ENCODE measurements around the gene CELA2A. TPM values are rescaled to one million over a fixed set of nuclear protein-coding genes. Genes with fewer than 3 reads are reported as not detected.
"Not testable (repeated sequence)": the region's sequence is repeated elsewhere in the genome, so short reads cannot be mapped to it uniquely, and the experiment has no call there.

The CELA2A gene
- total and polyA plus RNA-seq, 4 experiments from 2014 or later = not detected

GRCh38 chr1:15434739-15435138 lies 21.8 kb upstream of the CELA2A start:
- H3K4me3 Mint-ChIP-seq; H3K27me3 Mint-ChIP-seq; intact Hi-C loops (cut with micrococcal nuclease); H3K36me3 Mint-ChIP-seq; H3K4me1 Mint-ChIP-seq; DNase-seq; POLR2A ChIA-PET (ENCODE audit: partially characterized antibody); H3K27ac ChIP-seq (ENCODE audit: low read depth, low read length); H3K27me3 ChIP-seq (ENCODE audit: insufficient read depth, low read length); H3K4me3 ChIP-seq (ENCODE audit: low read length in 2 of 2); H3K9me3 Mint-ChIP-seq; H3K9me3 ChIP-seq (ENCODE audit: control insufficient read depth in 1 of 2, low read length in 2 of 2); H3K4me1 ChIP-seq (ENCODE audit: insufficient read depth, low read length); H3K36me3 ChIP-seq (ENCODE audit: insufficient read depth, low read length): not testable (repeated sequence)
- CTCF ChIA-PET (ENCODE audit: partially characterized antibody) = interaction anchor here (1.0 to 14.3 kb wide), 2 partner anchors 10 to 112 kb away, joined by 3 to 274 read pairs; no protein-coding TSS in a partner anchor
- peak overlapping the region in 1 of 7 donors; percentile 66 for H3K27ac Mint-ChIP-seq

GRCh38 chr1:15435239-15436077 lies 21.1 kb upstream of the CELA2A start:
- Mint-ChIP-seq H3K4me1 (no peaks in the 10 kb centered on the region), H3K4me3 (no peak overlapping the region), H3K36me3 (peaks cover 0 to 2% of the 10 kb centered on the region in 2 donors), H3K9me3 (no peaks in the 10 kb centered on the region), H3K27me3 (no peaks in the 10 kb centered on the region), H3K27ac (peak overlapping the region in 2 of 7 donors; percentile 8 to 66)
- Histone ChIP-seq H3K27me3 (ENCODE audit: insufficient read depth, low read length) (no peaks in the 10 kb centered on the region), H3K9me3 (ENCODE audit: control insufficient read depth in 1 of 2, low read length in 2 of 2) (no peaks in the 10 kb centered on the region), H3K4me3 (ENCODE audit: low read length in 2 of 2) (no peak overlapping the region), H3K4me1 (ENCODE audit: insufficient read depth, low read length) (no peaks in the 10 kb centered on the region), H3K36me3 (ENCODE audit: insufficient read depth, low read length) (no peaks in the 10 kb centered on the region), H3K27ac (ENCODE audit: low read depth, low read length) (no peak overlapping the region)
- ChIA-PET CTCF (ENCODE audit: partially characterized antibody) (interaction anchor here (14.3 kb wide), 1 partner anchor 113 kb away, joined by 274 read pairs; no protein-coding TSS in a partner anchor), POLR2A (ENCODE audit: partially characterized antibody) (no interaction called here)
- no peak for DNase-seq
- intact Hi-C loops (cut with micrococcal nuclease) = no loop called here

- Histone ChIP-seq H3K4me1 (ENCODE audit: insufficient read depth, low read length) (no peaks in the 10 kb centered on the region), H3K36me3 (ENCODE audit: insufficient read depth, low read length) (no peaks in the 10 kb centered on the region), H3K9me3 (ENCODE audit: control insufficient read depth in 1 of 2, low read length in 2 of 2) (no peaks in the 10 kb centered on the region), H3K27me3 (ENCODE audit: insufficient read depth, low read length) (no peaks in the 10 kb centered on the region), H3K4me3 (ENCODE audit: low read length in 2 of 2) (no peak overlapping the region), H3K27ac (ENCODE audit: low read depth, low read length) (no peak overlapping the region)
- peaks cover 0 to 2% of the 10 kb centered on the region in 2 donors for H3K36me3 Mint-ChIP-seq
- H3K9me3 Mint-ChIP-seq = no peaks in the 10 kb centered on the region
- ChIA-PET CTCF (ENCODE audit: partially characterized antibody) (interaction anchor here (14.3 kb wide), 1 partner anchor 115 kb away, joined by 274 read pairs; no protein-coding TSS in a partner anchor), POLR2A (ENCODE audit: partially characterized antibody) (no interaction called here)
- no peak overlapping the region for H3K27ac Mint-ChIP-seq
- no peak for DNase-seq
- no peaks in the 10 kb centered on the region for H3K27me3 Mint-ChIP-seq
- no peak overlapping the region for H3K4me3 Mint-ChIP-seq
- H3K4me1 Mint-ChIP-seq = no peaks in the 10 kb centered on the region
- intact Hi-C loops (cut with micrococcal nuclease) = no loop called here
Measured at GRCh38 chr1:15436881-15437442, 19.6 kb upstream of the CELA2A start.

- H3K27ac ChIP-seq (ENCODE audit: low read depth, low read length) = no peak overlapping the region
- peaks cover 0 to 1% of the 10 kb centered on the region in 2 donors for H3K27me3 Mint-ChIP-seq
- no peaks in the 10 kb centered on the region for H3K36me3 ChIP-seq (ENCODE audit: insufficient read depth, low read length)
- no peak overlapping the region for H3K27ac Mint-ChIP-seq
- no peaks in the 10 kb centered on the region for H3K27me3 ChIP-seq (ENCODE audit: insufficient read depth, low read length)
- no peaks in the 10 kb centered on the region for H3K36me3 Mint-ChIP-seq
- ChIA-PET POLR2A (ENCODE audit: partially characterized antibody) (no interaction called here), CTCF (ENCODE audit: partially characterized antibody) (no interaction called here)
- intact Hi-C loops (cut with micrococcal nuclease) = no loop called here
- no peaks in the 10 kb centered on the region for H3K4me1 ChIP-seq (ENCODE audit: insufficient read depth, low read length)
- no peak overlapping the region for H3K4me3 ChIP-seq (ENCODE audit: low read length in 2 of 2)
- H3K9me3 Mint-ChIP-seq = no peaks in the 10 kb centered on the region
- H3K9me3 ChIP-seq (ENCODE audit: control insufficient read depth in 1 of 2, low read length in 2 of 2) = no peaks in the 10 kb centered on the region
- DNase-seq = no peak
- no peaks in the 10 kb centered on the region for H3K4me1 Mint-ChIP-seq
- H3K4me3 Mint-ChIP-seq = no peak overlapping the region
Measured at GRCh38 chr1:15439325-15439724, 17.2 kb upstream of the CELA2A start.

- H3K27me3 ChIP-seq (ENCODE audit: insufficient read depth, low read length) = no peaks in the 10 kb centered on the region
- Mint-ChIP-seq H3K27me3 (peaks cover 0 to 5% of the 10 kb centered on the region in 2 donors), H3K4me1 (no peaks in the 10 kb centered on the region), H3K27ac (no peak overlapping the region), H3K36me3 (no peaks in the 10 kb centered on the region), H3K9me3 (no peaks in the 10 kb centered on the region), H3K4me3 (peak overlapping the region in 1 of 8 donors; percentile 4)
- no peak overlapping the region for H3K4me3 ChIP-seq (ENCODE audit: low read length in 2 of 2)
- no peaks in the 10 kb centered on the region for H3K4me1 ChIP-seq (ENCODE audit: insufficient read depth, low read length)
- ChIA-PET CTCF (ENCODE audit: partially characterized antibody) (no interaction called here), POLR2A (ENCODE audit: partially characterized antibody) (no interaction called here)
- no peak for DNase-seq
- intact Hi-C loops (cut with micrococcal nuclease) = no loop called here
- no peak overlapping the region for H3K27ac ChIP-seq (ENCODE audit: low read depth, low read length)
- H3K9me3 ChIP-seq (ENCODE audit: control insufficient read depth in 1 of 2, low read length in 2 of 2) = no peaks in the 10 kb centered on the region
- H3K36me3 ChIP-seq (ENCODE audit: insufficient read depth, low read length) = no peaks in the 10 kb centered on the region
Measured at GRCh38 chr1:15440357-15440756, 16.2 kb upstream of the CELA2A start.

GRCh38 chr1:15441247-15441646 lies 15.3 kb upstream of the CELA2A start:
- Mint-ChIP-seq H3K27me3 (peaks cover 0 to 5% of the 10 kb centered on the region in 2 donors), H3K9me3 (no peaks in the 10 kb centered on the region), H3K27ac (peak overlapping the region in 1 of 7 donors; percentile 42), H3K36me3 (no peaks in the 10 kb centered on the region), H3K4me3 (no peak overlapping the region), H3K4me1 (peaks cover 0 to 4% (median under 1%) of the 10 kb centered on the region in 4 donors)
- ChIA-PET CTCF (ENCODE audit: partially characterized antibody) (interaction anchor here (0.7 to 1.6 kb wide), 2 partner anchors 10 to 118 kb away, joined by 3 to 6 read pairs; no protein-coding TSS in a partner anchor), POLR2A (ENCODE audit: partially characterized antibody) (no interaction called here)
- Histone ChIP-seq H3K4me1 (ENCODE audit: insufficient read depth, low read length) (no peaks in the 10 kb centered on the region), H3K9me3 (ENCODE audit: control insufficient read depth in 1 of 2, low read length in 2 of 2) (no peaks in the 10 kb centered on the region), H3K4me3 (ENCODE audit: low read length in 2 of 2) (no peak overlapping the region), H3K27ac (ENCODE audit: low read depth, low read length) (no peak overlapping the region), H3K36me3 (ENCODE audit: insufficient read depth, low read length) (no peaks in the 10 kb centered on the region), H3K27me3 (ENCODE audit: insufficient read depth, low read length) (no peaks in the 10 kb centered on the region)
- no peak for DNase-seq
- intact Hi-C loops (cut with micrococcal nuclease) = no loop called here

GRCh38 chr1:15442119-15442518 lies 14.4 kb upstream of the CELA2A start:
- H3K27me3 Mint-ChIP-seq = peaks cover 0 to 5% of the 10 kb centered on the region in 2 donors
- Histone ChIP-seq H3K4me1 (ENCODE audit: insufficient read depth, low read length) (no peaks in the 10 kb centered on the region), H3K27me3 (ENCODE audit: insufficient read depth, low read length) (no peaks in the 10 kb centered on the region), H3K27ac (ENCODE audit: low read depth, low read length) (no peak overlapping the region), H3K4me3 (ENCODE audit: low read length in 2 of 2) (no peak overlapping the region), H3K36me3 (ENCODE audit: insufficient read depth, low read length) (no peaks in the 10 kb centered on the region), H3K9me3 (ENCODE audit: control insufficient read depth in 1 of 2, low read length in 2 of 2) (no peaks in the 10 kb centered on the region)
- no peak for DNase-seq
- H3K9me3 Mint-ChIP-seq = no peaks in the 10 kb centered on the region
- H3K4me3 Mint-ChIP-seq = no peak overlapping the region
- ChIA-PET POLR2A (ENCODE audit: partially characterized antibody) (no interaction called here), CTCF (ENCODE audit: partially characterized antibody) (interaction anchor here (1.6 kb wide), 1 partner anchor 11 kb away, joined by 6 read pairs; no protein-coding TSS in a partner anchor)
- intact Hi-C loops (cut with micrococcal nuclease) = no loop called here
- H3K27ac Mint-ChIP-seq = no peak overlapping the region
- H3K36me3 Mint-ChIP-seq = no peaks in the 10 kb centered on the region
- peaks cover 0 to 4% (median under 1%) of the 10 kb centered on the region in 4 donors for H3K4me1 Mint-ChIP-seq
